NOMO-1 (cell line): Measurements from ENCODE around the gene RAB31.

Source experiments
- DNase-seq, 2 experiments: peaks; one replicate each; lab custom pipeline; 2025; ENCODE audit not compliant: unreplicated experiment in 2 of 2; lab: John Stamatoyannopoulos, UW

Gene RAB31

GRCh38 chr18:9690418-9691188 is 17.5 kb upstream of the RAB31 start:
- DNase-seq: no peak

DNA sequence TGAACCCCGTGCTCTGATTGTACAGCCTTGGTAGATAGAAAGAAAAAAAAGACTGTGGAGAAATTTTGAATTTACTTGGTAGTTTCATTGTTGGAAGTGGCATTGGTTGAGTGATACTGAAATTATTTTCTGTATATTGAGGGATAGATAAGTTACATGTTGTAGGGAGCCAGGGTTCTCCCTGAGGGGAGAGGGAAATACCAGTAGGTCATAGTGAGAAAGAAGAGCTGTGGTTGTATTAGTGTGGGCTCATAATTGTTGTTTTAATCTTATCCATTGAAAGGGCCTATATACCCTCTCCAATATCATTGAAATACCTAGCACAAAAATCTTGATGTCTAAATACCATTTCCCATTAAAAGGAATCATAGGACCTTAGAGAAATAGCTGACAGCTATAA is 16.9 kb upstream of the RAB31 start:
- DNase-seq: no peak

DNA sequence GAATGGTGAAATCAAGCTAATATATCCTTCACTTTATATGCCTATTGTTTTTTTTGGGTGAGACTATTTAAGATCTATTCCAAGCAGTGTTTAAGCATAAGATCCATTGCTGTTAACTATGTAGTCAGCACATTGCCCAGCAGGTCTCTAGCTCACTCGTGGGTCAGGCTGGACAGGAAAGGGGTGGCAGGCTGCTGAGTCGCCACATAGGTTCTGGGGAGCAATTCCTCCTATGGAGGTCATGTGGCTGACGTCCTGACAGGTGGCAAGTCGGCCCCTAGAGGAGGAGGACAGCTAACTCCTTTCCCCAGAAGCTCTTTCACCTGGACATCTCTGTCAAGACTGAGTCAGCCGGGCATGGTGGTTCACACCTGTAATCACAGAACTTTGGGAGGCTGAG is 13.9 kb upstream of the RAB31 start:
- no peak for DNase-seq

DNA sequence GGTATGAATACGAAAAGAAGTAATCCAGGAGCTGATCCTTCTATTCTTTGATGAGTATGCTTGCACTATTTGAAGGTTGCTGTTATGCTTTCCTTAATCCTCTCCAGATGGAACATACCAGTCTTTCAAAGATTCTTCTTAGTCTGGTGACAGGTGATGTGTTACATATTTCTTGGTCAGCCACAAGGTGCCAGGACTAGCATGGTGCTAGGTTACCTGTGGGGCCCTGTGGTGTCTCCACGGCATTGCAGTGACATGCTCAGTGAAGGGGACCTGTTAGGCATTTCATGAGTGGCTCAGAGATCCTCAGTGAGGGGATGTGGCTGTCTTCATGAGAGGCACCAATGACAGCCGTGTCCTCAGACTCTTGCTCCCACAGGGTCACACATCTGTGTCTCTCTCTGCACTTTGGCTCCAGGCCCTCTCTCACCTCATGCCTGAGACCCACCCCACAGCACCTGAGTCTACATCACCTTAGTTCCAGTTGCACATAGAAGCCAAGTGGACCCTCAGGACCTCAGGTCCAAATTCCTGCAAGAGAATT is 13.1 kb upstream of the RAB31 start:
- DNase-seq: no peak

- no peak for DNase-seq
Measured at GRCh38 chr18:9695605-9696004, 12.5 kb upstream of the RAB31 start.

DNA sequence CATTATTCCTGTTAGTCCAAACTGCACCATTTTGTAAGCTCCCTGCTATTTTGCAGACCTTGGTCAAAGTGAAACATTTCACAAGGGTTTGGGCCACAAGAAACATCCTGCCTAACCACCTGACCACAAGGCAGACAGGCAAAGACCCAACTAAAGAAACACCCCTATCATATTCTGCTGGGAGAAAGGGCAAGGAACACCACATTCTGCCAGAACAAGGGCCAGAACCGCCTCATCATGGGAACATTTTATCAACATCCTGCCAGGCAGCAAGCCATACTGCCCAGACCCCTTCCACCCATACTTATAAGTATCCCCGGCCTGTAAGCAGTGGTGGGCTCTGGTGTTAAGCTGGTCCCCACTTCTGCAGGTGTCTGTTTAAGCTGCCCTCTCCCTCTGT is 12.0 kb upstream of the RAB31 start:
- no peak for DNase-seq

- no peak for DNase-seq
Measured at GRCh38 chr18:9696701-9697100, 11.4 kb upstream of the RAB31 start.

DNA sequence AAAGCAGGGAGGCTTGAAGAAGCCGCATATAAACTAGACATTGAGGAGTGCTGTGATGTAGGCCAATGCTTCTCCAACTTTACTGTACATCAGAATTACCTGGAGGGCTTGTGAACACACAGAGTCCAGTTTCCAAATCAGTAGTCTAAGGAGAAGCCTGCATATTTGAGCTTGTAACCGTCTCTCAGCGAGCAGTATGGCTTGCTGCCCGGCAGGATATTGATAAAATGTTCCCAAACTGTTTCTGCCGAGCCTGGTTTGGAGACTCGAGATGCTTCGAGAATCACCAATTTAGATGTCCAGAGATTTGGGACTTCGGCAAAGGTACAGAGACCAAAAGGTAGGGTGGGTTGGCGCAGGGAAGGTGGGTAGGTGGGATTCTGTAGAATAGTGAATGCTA is 11.0 kb upstream of the RAB31 start:
- DNase-seq: no peak

- no peak for DNase-seq
Measured at GRCh38 chr18:9698497-9698896, 9.6 kb upstream of the RAB31 start.

- peak in 1 of 2 experiments; percentile 38 for DNase-seq
Measured at GRCh38 chr18:9700261-9700796, 7.8 kb upstream of the RAB31 start.

GRCh38 chr18:9701609-9702349 is 6.3 kb upstream of the RAB31 start:
- DNase-seq: peak in 1 of 2 experiments; percentile 26

- DNase-seq: no peak
Measured at GRCh38 chr18:9704233-9705118, 3.6 kb upstream of the RAB31 start.

DNA sequence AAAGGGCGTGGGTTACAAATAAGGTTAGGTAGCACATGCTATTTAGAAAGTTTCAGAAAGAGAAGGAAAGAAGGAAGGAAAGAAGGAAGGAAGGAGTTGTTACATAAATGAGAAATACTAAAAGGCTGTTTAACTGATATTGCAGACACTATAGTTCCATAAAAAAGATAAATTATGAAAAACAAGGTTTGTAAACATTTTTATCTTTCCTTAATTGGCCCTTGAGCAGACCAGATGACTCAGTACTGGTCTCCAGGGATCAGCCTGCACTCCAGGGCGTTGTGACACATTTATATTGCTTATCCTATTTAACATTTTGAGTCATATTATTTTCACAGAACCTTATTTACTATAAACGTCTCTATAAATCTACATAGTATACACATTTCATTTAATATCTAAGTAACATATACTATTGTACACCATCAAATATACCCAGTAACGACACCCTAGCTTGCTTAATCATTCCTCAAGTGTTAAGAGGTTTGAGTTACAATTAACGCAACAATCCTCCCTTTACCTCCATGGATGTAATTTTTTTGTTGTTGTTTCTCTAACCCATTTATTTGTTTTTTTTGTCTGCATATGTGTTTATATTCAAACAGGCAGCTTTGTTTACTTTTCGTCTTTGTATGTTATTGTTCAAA is 2.8 kb upstream of the RAB31 start:
- no peak for DNase-seq

GRCh38 chr18:9706081-9706935 is 1.8 kb upstream of the RAB31 start:
- no peak for DNase-seq

- DNase-seq: peak in 1 of 2 experiments; percentile 35
Measured at GRCh38 chr18:9707381-9708056, 582 bp upstream of the RAB31 start.

- peak in 1 of 2 experiments; percentile 24 for DNase-seq
Measured at GRCh38 chr18:9708434-9709303, 568 bp downstream of the RAB31 start.

DNA sequence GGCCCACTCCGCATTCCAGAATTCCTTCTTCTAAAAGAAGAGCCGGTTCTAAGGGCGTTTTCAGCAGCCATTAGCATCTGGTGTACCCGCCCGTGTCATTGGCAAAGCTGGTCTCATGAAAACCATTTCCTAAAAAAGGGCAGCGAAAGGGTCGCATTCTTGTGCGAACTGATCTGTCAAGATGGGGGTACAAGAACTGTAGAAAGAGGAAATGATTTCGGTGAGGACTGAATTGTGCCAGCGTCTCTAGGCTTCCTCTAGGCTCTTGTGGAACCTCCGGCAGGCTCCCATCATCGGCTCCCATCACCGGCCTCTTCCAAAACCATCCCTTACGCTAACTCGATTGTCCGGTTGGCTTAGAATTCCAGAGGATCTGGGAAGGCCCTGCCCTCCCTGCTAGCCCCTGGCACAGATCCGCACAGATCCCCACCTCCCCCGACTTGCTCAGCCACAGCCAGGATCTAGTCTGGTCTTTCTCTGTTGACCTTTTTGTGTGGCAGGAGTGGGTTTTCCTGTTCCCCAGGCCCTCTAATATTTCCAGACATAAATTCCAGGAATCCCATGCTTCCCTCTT is 1.3 kb downstream of the RAB31 start:
- peak; percentile 55 to 57 for DNase-seq
